MCF 10A (cell line): ENCODE data around the gene ADPRM. TPM values are rescaled to one million over a fixed set of nuclear protein-coding genes. Genes with fewer than 3 reads are reported as not detected.

Experiments used
- BruUV-seq: library from RNA; stranded (reverse); fragments of 400-500 nt; replicated peaks from 2 replicates; lab custom pipeline; 2021; lab: Mats Ljungman, UMichigan
- CTCF ChIA-PET: fragments of 300-600 bp; sonication (Branson Sonifier 250); formaldehyde crosslinking; extraction: SDS; loops from one replicate; lab custom pipeline; 2021; ENCODE audit warnings: antibody characterized with exemption, inconsistent platforms; lab: Yijun Ruan, JAX
- POLR2A ChIA-PET: fragments of 300-600, 350-650 bp; sonication (Branson Sonifier 250); formaldehyde crosslinking; extraction: SDS; loops from one replicate; lab custom pipeline; 2020; ENCODE audit warnings: antibody characterized with exemption, inconsistent platforms; lab: Yijun Ruan, JAX
- DNase-seq: peaks from one replicate; pipeline ENCODE4 v3.0.0-alpha.2; 2018; ENCODE audit not compliant: unreplicated experiment
- H3K27ac Mint-ChIP-seq: one replicate; pipeline ENCODE4 v1.8.0; 2022; ENCODE audit warnings: mild to moderate bottlenecking, low read depth, mixed read lengths; ENCODE audit not compliant: unreplicated experiment
- H3K27me3 Mint-ChIP-seq: one replicate; pipeline ENCODE4 v1.8.0; 2022; ENCODE audit warnings: mixed read lengths; ENCODE audit not compliant: insufficient read depth, unreplicated experiment
- H3K36me3 Mint-ChIP-seq: one replicate; pipeline ENCODE4 v1.8.0; 2022; ENCODE audit warnings: mild to moderate bottlenecking, moderate library complexity, mixed read lengths; ENCODE audit not compliant: insufficient read depth, unreplicated experiment
- H3K4me1 Mint-ChIP-seq: one replicate; pipeline ENCODE4 v1.8.0; 2022; ENCODE audit warnings: mixed read lengths; ENCODE audit not compliant: insufficient read depth, unreplicated experiment
- H3K4me3 Mint-ChIP-seq: one replicate; pipeline ENCODE4 v1.8.0; 2022; ENCODE audit warnings: mild to moderate bottlenecking, moderate library complexity, mixed read lengths; ENCODE audit not compliant: unreplicated experiment
- H3K9me3 Mint-ChIP-seq: one replicate; pipeline ENCODE4 v1.8.0; 2022; ENCODE audit warnings: mixed read lengths; ENCODE audit not compliant: unreplicated experiment
- intact Hi-C: fragments of 100-400 bp; cut with micrococcal nuclease; formaldehyde crosslinking; loops from 2 replicates; pipeline ENCODE4 v1.14.1; 2022
- total RNA-seq: library from RNA; stranded (reverse); gene quantifications from 2 replicates; pipeline ENCODE4 v1.2.3, GENCODE V29; 2022
- TF ChIP-seq, protein P1 (sequence below): fragments of 200-600 bp; IDR thresholded peaks from one replicate; pipeline ENCODE4 v1.8.0; 2022; ENCODE audit warnings: antibody characterized with exemption, mild to moderate bottlenecking; ENCODE audit not compliant: unreplicated experiment

The ADPRM gene
- total RNA-seq, 1 experiment from 2014 or later: 9.8 TPM

DNA sequence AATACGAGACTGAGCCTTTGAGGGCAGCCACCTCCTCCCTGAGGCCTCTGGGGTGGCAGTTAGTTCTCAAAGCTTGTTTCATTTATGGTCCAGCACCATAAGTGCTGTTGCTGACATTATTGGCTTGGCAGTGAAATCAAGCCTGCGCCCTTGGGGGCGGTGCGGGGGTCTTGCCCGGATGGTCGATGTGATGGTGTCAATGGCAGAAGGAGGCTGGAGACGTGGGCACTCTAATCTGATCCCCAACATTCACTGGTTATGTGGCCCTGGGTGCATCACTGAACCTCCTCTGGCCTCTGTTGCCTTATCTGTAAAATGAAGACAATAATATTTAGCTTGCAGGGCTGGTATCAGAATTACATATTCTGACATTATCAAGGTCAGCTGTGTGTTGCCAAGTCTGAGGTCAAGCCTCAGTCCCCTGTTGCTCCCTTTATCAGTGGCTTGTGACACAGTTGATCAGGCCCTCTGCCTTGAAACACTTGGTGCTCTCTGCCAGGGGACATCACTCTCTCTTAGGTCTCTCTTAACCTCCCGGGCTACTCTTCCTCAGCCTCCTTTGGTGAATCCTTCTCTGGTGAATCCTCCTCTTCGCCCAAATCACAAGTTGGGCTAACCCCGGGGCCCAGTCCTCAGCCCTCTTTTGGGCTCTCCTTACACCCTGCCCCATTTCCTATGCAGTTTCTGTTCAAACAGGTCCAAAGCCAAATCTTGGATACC, 44.2 kb downstream of the ADPRM start:
- Mint-ChIP-seq H3K4me1 (peaks cover 10% of the 10 kb centered on the region), H3K27me3 (peaks cover 81% of the 10 kb centered on the region), H3K27ac (no peak overlapping the region), H3K36me3 (no peaks in the 10 kb centered on the region), H3K4me3 (no peak overlapping the region), H3K9me3 (no peaks in the 10 kb centered on the region)
- intact Hi-C loops: no loop called here
- no peak for DNase-seq
- TF ChIP-seq, protein P1, sequence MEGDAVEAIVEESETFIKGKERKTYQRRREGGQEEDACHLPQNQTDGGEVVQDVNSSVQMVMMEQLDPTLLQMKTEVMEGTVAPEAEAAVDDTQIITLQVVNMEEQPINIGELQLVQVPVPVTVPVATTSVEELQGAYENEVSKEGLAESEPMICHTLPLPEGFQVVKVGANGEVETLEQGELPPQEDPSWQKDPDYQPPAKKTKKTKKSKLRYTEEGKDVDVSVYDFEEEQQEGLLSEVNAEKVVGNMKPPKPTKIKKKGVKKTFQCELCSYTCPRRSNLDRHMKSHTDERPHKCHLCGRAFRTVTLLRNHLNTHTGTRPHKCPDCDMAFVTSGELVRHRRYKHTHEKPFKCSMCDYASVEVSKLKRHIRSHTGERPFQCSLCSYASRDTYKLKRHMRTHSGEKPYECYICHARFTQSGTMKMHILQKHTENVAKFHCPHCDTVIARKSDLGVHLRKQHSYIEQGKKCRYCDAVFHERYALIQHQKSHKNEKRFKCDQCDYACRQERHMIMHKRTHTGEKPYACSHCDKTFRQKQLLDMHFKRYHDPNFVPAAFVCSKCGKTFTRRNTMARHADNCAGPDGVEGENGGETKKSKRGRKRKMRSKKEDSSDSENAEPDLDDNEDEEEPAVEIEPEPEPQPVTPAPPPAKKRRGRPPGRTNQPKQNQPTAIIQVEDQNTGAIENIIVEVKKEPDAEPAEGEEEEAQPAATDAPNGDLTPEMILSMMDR: no peak
- BruUV-seq: no TSS peak
- ChIA-PET CTCF (interaction anchor here (0.6 to 2.7 kb wide), 9 partner anchors 10 to 1197 kb away, joined by 3 to 13 read pairs (median 4); no protein-coding TSS in a partner anchor), POLR2A (interaction anchor here (0.7 kb wide), 1 partner anchor 7 kb away, joined by 4 read pairs; no protein-coding TSS in a partner anchor)

DNA sequence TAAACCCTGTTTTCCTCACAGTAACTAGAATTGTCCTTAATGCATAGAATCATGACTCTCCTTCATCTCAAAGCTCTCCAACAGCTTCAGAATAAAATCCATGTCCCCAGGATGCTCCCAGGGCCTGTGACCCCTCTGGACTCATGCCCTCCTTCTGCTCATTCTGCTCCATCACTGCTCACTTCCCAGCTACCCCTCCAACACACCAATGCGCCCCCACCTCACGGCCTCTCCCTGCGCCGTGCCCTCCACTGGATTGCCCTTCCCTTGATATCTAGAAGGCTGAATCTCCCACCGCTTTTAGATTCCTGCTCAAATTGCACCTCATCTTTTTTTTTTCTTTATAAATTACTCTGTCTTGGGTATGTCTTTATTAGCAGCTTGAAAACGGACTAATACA, 45.0 kb downstream of the ADPRM start:
- BruUV-seq: no TSS peak
- no peak for DNase-seq
- CTCF ChIA-PET: interaction anchor here (0.7 to 2.7 kb wide), 7 partner anchors 11 to 1196 kb away, joined by 3 to 13 read pairs (median 5); no protein-coding TSS in a partner anchor
- Mint-ChIP-seq H3K4me3 (no peak overlapping the region), H3K27ac (no peak overlapping the region), H3K9me3 (no peaks in the 10 kb centered on the region), H3K27me3 (peaks cover 78% of the 10 kb centered on the region), H3K4me1 (peaks cover 5% of the 10 kb centered on the region), H3K36me3 (no peaks in the 10 kb centered on the region)
- POLR2A ChIA-PET: no interaction called here
- intact Hi-C loops: no loop called here
- TF ChIP-seq, protein P1: no peak

DNA sequence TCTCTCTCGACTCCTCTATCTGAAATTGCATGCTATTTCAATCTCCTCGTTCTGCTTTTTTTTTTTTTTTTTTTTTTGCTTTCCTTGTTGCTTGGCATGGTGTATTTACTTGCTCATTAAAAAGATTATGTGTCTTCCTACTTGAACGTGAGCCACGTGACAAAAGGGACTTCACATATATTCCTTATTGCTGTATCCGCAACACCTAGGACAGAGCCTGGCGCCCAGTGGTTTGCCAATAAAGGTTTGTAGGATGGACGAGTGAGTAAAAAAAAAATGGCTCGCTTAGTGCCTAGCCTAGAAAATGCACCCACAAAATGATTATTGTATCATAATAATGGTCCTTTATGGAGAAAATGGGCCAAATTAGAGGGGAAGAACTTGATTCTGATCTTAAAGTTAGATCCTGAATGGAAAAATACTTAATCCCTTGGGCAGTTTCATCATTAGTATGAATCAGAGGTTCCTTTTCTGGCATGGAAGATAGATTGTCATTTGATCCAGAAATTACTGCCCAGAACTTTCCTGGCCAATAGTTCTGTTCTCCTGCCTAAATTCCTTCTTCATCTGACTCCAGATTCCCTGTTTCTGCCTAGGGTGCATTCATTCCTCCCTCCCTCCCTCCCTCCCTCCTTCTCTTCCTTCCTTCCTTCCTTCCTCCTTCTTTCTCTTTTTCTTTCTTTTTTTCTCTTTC, 46.1 kb downstream of the ADPRM start:
- CTCF ChIA-PET: interaction anchor here (1.9 to 2.6 kb wide), 2 partner anchors 101 to 401 kb away, joined by 9 to 13 read pairs; no protein-coding TSS in a partner anchor
- no peak overlapping the region for H3K27ac Mint-ChIP-seq

More for the DNA sequence above, 46.1 kb downstream of the ADPRM start:
- H3K36me3 Mint-ChIP-seq: no peaks in the 10 kb centered on the region
- peaks cover 5% of the 10 kb centered on the region for H3K4me1 Mint-ChIP-seq
- H3K27me3 Mint-ChIP-seq: peaks cover 77% of the 10 kb centered on the region
- intact Hi-C loops: no loop called here
- peak; percentile 40 for DNase-seq
- POLR2A ChIA-PET: no interaction called here
- no peaks in the 10 kb centered on the region for H3K9me3 Mint-ChIP-seq
- H3K4me3 Mint-ChIP-seq: no peak overlapping the region
- TF ChIP-seq, protein P1: no peak
- no TSS peak for BruUV-seq
